ENCODE data around the gene RTN4RL1. TPM values are rescaled to one million over a fixed set of nuclear protein-coding genes. Genes with fewer than 3 reads are reported as not detected.

RTN4RL1 gene
- total RNA-seq, 4 donors from 2014 or later, result 16.4 to 24.8 (median 21.6) TPM

DNA sequence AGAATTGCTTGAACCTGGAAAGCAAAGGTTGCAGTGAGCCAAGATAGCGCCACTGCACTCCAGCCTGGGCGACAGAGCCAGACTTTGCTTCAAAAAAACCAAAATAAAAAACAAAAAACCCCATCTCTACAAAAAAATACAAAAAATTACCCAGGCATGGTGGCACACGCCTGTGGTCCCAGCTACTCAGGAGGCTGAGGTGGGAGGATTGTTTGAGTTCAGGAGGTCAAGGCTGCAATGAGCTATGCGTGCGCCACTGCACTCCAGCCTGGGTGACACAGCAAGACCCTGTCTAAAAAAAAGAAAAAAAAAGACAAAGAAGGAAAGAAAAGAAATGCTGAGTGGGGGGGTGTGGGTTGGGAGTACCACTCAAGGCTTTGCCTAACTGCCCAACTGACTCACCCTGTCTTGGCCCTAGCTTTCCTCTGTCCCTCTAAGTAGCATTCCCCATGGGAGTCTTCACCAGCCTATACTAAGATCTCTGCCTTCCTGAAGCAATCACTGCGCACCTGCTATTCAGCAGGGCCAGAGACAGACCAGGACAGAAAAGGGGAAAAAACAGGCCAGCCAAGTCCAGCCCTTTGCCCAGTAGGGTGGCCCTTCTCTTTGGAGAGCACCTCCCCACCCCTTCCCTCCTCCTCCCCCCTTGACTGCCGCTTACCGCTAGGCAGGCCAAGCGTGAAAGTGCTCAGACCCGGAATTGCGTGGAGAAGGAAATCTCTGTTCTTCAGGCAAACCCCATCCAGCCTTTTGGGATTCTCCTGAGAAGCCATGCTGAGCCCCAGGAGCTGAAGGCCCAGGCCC lies 45.8 kb downstream of the RTN4RL1 start:
- Histone ChIP-seq H3K4me3 (no peak overlapping the region), H3K9me3 (no peaks in the 10 kb centered on the region), H3K27ac (no peak overlapping the region), H3K4me1 (peaks cover 37% of the 10 kb centered on the region), H3K36me3 (no peaks in the 10 kb centered on the region), H3K27me3 (peaks cover 14% of the 10 kb centered on the region)
- DNase-seq (ENCODE audit: low spot score in 2 of 2), result no peak
- TF ChIP-seq, protein P1, sequence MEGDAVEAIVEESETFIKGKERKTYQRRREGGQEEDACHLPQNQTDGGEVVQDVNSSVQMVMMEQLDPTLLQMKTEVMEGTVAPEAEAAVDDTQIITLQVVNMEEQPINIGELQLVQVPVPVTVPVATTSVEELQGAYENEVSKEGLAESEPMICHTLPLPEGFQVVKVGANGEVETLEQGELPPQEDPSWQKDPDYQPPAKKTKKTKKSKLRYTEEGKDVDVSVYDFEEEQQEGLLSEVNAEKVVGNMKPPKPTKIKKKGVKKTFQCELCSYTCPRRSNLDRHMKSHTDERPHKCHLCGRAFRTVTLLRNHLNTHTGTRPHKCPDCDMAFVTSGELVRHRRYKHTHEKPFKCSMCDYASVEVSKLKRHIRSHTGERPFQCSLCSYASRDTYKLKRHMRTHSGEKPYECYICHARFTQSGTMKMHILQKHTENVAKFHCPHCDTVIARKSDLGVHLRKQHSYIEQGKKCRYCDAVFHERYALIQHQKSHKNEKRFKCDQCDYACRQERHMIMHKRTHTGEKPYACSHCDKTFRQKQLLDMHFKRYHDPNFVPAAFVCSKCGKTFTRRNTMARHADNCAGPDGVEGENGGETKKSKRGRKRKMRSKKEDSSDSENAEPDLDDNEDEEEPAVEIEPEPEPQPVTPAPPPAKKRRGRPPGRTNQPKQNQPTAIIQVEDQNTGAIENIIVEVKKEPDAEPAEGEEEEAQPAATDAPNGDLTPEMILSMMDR (IDR thresholded peaks at IDR 0.05), result no peak
- TF ChIP-seq EP300 (IDR thresholded peaks at IDR 0.05) (no peak), POLR2A (IDR thresholded peaks at IDR 0.05) (no peak), POLR2AphosphoS5 (IDR thresholded peaks at IDR 0.05) (no peak)
- WGBS, result 70% methylated on average over 11 of the region's 11 CpGs

DNA sequence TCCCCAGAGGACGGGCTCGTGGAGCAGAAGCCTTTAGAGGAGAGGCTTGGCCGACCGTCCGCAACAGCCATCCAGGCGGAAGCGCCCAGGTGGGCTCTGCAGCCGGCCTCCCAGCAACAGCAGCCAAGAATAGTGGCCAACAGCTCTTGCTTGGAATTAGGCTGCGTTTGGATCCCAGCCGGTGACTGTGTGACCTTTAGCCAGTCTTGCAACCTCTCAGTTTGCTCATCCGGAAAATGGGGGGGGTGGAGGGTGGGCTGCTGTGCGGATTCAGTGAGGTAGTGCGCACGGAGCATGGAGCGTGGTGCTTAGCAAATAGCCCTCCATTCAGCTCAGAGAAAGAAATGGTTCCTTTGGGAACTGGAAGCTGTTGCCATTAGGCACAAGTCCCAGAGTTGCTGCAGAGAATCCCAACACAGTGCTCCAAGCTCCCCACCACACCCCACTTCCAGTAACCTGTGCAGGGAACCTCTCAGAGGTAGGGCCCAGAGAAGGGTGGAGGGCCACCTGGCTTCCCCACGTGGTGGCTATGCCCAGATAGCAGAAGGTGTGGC lies 46.7 kb downstream of the RTN4RL1 start:
- Histone ChIP-seq H3K9me3 (no peaks in the 10 kb centered on the region), H3K27ac (no peak overlapping the region), H3K27me3 (peaks cover 14% of the 10 kb centered on the region), H3K36me3 (no peaks in the 10 kb centered on the region), H3K4me1 (peaks cover 29% of the 10 kb centered on the region), H3K4me3 (no peak overlapping the region)
- no peak for TF ChIP-seq POLR2AphosphoS5 (IDR thresholded peaks at IDR 0.05)
- TF ChIP-seq POLR2A (IDR thresholded peaks at IDR 0.05), result no peak
- no peak for TF ChIP-seq EP300 (IDR thresholded peaks at IDR 0.05)
- TF ChIP-seq, protein P1 (IDR thresholded peaks at IDR 0.05), result no peak
- no peak for DNase-seq (ENCODE audit: low spot score in 2 of 2)
- 70% methylated on average over 11 of the region's 16 CpGs for WGBS

DNA sequence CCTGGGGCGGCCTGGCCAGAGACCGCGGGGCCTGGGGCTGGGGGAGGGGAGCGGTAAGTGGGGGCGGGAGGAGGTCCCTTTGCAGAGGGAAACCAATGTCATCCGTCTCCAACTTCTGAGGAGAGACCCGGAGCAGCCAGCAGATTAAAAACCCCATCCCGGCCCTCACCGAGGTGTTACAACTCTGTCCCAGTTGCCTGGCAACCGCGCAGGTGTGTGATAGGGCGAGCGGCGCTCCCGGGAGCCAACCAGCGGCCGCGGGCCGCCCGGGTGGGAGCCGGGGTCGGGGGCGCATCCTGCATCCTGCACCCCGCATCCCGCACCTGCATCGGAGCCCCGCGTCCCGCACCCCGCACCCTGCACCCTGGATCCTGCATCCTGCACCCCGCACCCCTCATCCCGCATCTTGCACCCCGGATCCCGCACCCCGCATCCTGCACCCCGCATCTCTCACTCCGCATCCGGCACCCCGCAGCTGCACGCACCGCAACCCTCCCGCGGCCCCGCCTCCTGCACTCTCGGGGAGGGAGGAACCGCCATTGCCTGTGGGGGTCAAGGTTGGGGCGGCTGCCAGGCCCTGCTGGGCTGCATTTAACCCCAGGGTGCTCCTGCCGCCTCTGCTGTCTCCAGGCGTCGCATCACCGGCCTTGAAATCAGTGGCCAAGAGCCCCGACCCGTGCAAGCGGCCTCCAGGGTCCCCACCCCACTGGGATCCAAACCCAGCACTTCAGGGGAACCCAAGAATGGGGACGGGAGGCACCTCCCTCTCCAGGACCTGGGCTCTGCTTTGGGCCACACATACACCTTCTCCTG lies 47.3 kb downstream of the RTN4RL1 start:
- Histone ChIP-seq H3K9me3 (no peaks in the 10 kb centered on the region), H3K27ac (no peak overlapping the region), H3K27me3 (peaks cover 14% of the 10 kb centered on the region), H3K4me3 (no peak overlapping the region), H3K36me3 (no peaks in the 10 kb centered on the region), H3K4me1 (peaks cover 29% of the 10 kb centered on the region)
- WGBS, result 45% methylated on average over 42 of the region's 55 CpGs
- no peak for TF ChIP-seq POLR2AphosphoS5 (IDR thresholded peaks at IDR 0.05)
- TF ChIP-seq POLR2A (IDR thresholded peaks at IDR 0.05), result no peak
- no peak for TF ChIP-seq EP300 (IDR thresholded peaks at IDR 0.05)
- TF ChIP-seq, protein P1 (IDR thresholded peaks at IDR 0.05), result no peak
- no peak for DNase-seq (ENCODE audit: low spot score in 2 of 2)

DNA sequence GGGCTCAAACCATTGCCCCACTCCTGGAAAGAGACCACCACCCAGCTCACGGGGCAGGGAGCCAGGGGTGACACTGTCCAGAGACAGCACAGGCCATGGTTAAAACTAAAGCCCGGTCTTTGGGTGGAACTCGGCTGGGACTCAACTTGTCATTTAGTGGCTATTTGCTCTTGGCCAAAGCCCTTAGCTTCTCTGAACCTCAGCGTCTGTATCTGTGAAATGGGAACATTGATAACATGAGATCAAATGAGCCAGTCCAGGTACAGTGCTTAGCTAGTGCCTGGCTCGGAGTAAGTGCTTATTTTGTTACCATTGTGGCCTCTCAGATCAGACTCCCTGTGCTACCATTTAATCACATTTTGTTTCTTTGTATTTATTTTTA lies 48.5 kb downstream of the RTN4RL1 start:
- no peak for DNase-seq (ENCODE audit: low spot score in 2 of 2)
- WGBS, result 88% methylated on average over 2 of the region's 5 CpGs

More for the DNA sequence above, 48.5 kb downstream of the RTN4RL1 start:
- no peak overlapping the region for H3K4me3 ChIP-seq
- no peaks in the 10 kb centered on the region for H3K9me3 ChIP-seq
- peaks cover 20% of the 10 kb centered on the region for H3K4me1 ChIP-seq
- TF ChIP-seq POLR2AphosphoS5 (IDR thresholded peaks at IDR 0.05) (no peak), EP300 (IDR thresholded peaks at IDR 0.05) (no peak), POLR2A (IDR thresholded peaks at IDR 0.05) (no peak)
- TF ChIP-seq, protein P1 (IDR thresholded peaks at IDR 0.05), result no peak
- H3K27me3 ChIP-seq, result peaks cover 14% of the 10 kb centered on the region
- no peaks in the 10 kb centered on the region for H3K36me3 ChIP-seq
- no peak overlapping the region for H3K27ac ChIP-seq

Measured in suprapubic skin (tissue), 4 donors.